ENCODE results near the gene FCER1G. TPM values are rescaled to one million over a fixed set of nuclear protein-coding genes. Genes with fewer than 3 reads are reported as not detected.

FCER1G gene
- total RNA-seq, 4 donors from 2014 or later, result 1.6 to 50.4 (median 25.4) TPM

GRCh38 chr1:161177936-161178244 lies 37.2 kb upstream of the FCER1G start:
- DNase-seq, result no peak
- H3K9me3 ChIP-seq, result no peaks in the 10 kb centered on the region
- H3K27me3 ChIP-seq, result no peaks in the 10 kb centered on the region
- H3K4me1 ChIP-seq, result peaks cover 12 to 89% (median 37%) of the 10 kb centered on the region in 3 donors
- 50 to 61% methylated on average over 9 of the region's 9 CpGs for WGBS, 2 donors
- peak overlapping the region; percentile 84 to 95 (median 94) for H3K27ac ChIP-seq
- H3K36me3 ChIP-seq, result peaks cover 0 to 31% (median 14%) of the 10 kb centered on the region in 3 donors
- intact Hi-C loops (cut with DNase I), result no loop called here
- TF ChIP-seq, protein P1, sequence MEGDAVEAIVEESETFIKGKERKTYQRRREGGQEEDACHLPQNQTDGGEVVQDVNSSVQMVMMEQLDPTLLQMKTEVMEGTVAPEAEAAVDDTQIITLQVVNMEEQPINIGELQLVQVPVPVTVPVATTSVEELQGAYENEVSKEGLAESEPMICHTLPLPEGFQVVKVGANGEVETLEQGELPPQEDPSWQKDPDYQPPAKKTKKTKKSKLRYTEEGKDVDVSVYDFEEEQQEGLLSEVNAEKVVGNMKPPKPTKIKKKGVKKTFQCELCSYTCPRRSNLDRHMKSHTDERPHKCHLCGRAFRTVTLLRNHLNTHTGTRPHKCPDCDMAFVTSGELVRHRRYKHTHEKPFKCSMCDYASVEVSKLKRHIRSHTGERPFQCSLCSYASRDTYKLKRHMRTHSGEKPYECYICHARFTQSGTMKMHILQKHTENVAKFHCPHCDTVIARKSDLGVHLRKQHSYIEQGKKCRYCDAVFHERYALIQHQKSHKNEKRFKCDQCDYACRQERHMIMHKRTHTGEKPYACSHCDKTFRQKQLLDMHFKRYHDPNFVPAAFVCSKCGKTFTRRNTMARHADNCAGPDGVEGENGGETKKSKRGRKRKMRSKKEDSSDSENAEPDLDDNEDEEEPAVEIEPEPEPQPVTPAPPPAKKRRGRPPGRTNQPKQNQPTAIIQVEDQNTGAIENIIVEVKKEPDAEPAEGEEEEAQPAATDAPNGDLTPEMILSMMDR (IDR thresholded peaks at IDR 0.05), result no peak
- H3K4me3 ChIP-seq, result peak overlapping the region; percentile 47 to 94 (median 80)

DNA sequence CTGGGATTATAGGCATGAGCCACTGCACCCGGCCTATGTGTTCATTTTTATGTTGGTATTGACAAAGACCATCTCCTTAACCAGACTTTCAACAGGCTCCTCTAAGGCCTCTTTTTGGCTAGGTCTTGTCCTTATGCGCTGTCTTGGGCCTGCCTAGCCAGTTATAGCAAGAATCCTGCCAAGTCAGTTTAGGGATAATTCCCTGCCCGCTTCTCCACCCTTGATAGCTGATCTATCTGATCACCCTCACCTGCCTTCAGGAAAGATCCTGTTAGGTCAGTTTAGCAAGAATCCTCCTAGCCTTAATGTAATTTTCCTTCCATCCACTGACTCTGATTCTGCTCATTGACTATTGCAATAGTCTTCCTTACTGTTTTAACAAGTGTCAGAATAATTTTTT lies 35.4 kb upstream of the FCER1G start:
- Histone ChIP-seq H3K27me3 (no peaks in the 10 kb centered on the region), H3K4me1 (peaks cover 12 to 93% (median 38%) of the 10 kb centered on the region in 3 donors), H3K9me3 (no peaks in the 10 kb centered on the region), H3K36me3 (peaks cover 0 to 13% (median 0%) of the 10 kb centered on the region in 3 donors), H3K27ac (peak overlapping the region in 3 of 4 donors; percentile 52 to 94 (median 74)), H3K4me3 (no peak overlapping the region)
- no peak for DNase-seq
- intact Hi-C loops (cut with DNase I), result no loop called here
- TF ChIP-seq, protein P1 (IDR thresholded peaks at IDR 0.05), result no peak
- TF ChIP-seq POLR2A (IDR thresholded peaks at IDR 0.05), result no peak
- 55 to 75% methylated on average over 3 of the region's 3 CpGs for WGBS, 2 donors

GRCh38 chr1:161180639-161181038 lies 34.5 kb upstream of the FCER1G start:
- no peaks in the 10 kb centered on the region for H3K27me3 ChIP-seq
- H3K36me3 ChIP-seq, result peaks cover 0 to 3% (median 0%) of the 10 kb centered on the region in 3 donors
- no peak overlapping the region for H3K4me3 ChIP-seq
- H3K9me3 ChIP-seq, result no peaks in the 10 kb centered on the region
- TF ChIP-seq, protein P1 (IDR thresholded peaks at IDR 0.05), result peak in 3 of 6 experiments; percentile 16 to 40 (median 20)
- no peak for TF ChIP-seq POLR2A (IDR thresholded peaks at IDR 0.05)
- intact Hi-C loops (cut with DNase I), result no loop called here
- H3K4me1 ChIP-seq, result peaks cover 12 to 93% (median 37%) of the 10 kb centered on the region in 3 donors
- H3K27ac ChIP-seq, result peak overlapping the region in 1 of 4 donors; percentile 94
- DNase-seq, result no peak
- 52 to 58% methylated on average over 1 of the region's 1 CpG for WGBS, 2 donors

DNA sequence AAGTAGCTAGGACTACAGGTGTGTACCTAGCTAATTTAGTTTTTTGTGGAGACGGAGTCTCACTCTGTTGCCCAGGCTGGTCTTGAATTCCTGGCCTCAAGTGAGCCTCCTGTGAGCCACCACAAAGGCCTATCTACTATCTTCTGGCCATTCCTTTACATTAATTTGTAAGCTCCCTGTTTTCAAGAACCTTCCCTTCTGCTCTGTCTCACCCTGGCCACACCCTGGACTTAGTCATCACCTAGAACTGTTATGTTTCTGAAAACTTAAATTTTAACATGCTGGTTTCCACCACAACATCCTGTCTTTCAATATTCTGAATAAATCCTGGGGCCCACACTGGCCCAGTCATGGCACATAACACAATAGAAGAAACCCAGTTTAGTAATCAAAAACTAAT lies 32.9 kb upstream of the FCER1G start:
- peaks cover 0 to 95% (median 38%) of the 10 kb centered on the region in 3 donors for H3K4me1 ChIP-seq
- no peaks in the 10 kb centered on the region for H3K9me3 ChIP-seq
- H3K27me3 ChIP-seq, result no peaks in the 10 kb centered on the region
- no peaks in the 10 kb centered on the region for H3K36me3 ChIP-seq
- 75 to 80% methylated on average over 1 of the region's 1 CpG for WGBS, 2 donors
- peak overlapping the region; percentile 51 to 73 (median 62) for H3K27ac ChIP-seq
- no peak overlapping the region for H3K4me3 ChIP-seq
- TF ChIP-seq POLR2A (IDR thresholded peaks at IDR 0.05), result no peak
- TF ChIP-seq, protein P1 (IDR thresholded peaks at IDR 0.05), result no peak
- intact Hi-C loops (cut with DNase I), result no loop called here
- DNase-seq, result no peak

GRCh38 chr1:161185282-161185682 lies 29.8 kb upstream of the FCER1G start:
- WGBS, 2 donors, result 5 to 7% methylated on average over 3 of the region's 3 CpGs
- peaks cover 0 to 79% (median 27%) of the 10 kb centered on the region in 3 donors for H3K4me1 ChIP-seq

More at GRCh38 chr1:161185282-161185682, 29.8 kb upstream of the FCER1G start:
- Histone ChIP-seq H3K27ac (peak overlapping the region; percentile 47 to 86 (median 76)), H3K36me3 (no peaks in the 10 kb centered on the region), H3K27me3 (no peaks in the 10 kb centered on the region), H3K9me3 (no peaks in the 10 kb centered on the region), H3K4me3 (no peak overlapping the region)
- intact Hi-C loops (cut with DNase I), result no loop called here
- peak in 1 of 4 donors; percentile 25 for TF ChIP-seq POLR2A (IDR thresholded peaks at IDR 0.05)
- TF ChIP-seq, protein P1 (IDR thresholded peaks at IDR 0.05), result no peak
- DNase-seq, result peak; percentile 32

Measured in esophagus squamous epithelium (tissue), 5 donors.